HEK293 (cell line): ENCODE results near the gene TMEM259.

Experiments used
- ZBTB17 ChIP-seq: fragments of 450-650 bp; formaldehyde crosslinking; IDR thresholded peaks from 2 replicates; pipeline ENCODE4 v1.5.1; 2016; ENCODE audit warnings: missing biosample characterization, missing genetic modification characterization
- ZNF174 ChIP-seq: fragments of 450-650 bp; formaldehyde crosslinking; IDR thresholded peaks from 2 replicates; pipeline ENCODE4 v1.5.0; 2017; ENCODE audit warnings: missing biosample characterization, mild to moderate bottlenecking, missing genetic modification characterization
- ZNF501 ChIP-seq: fragments of 450-650 bp; formaldehyde crosslinking; IDR thresholded peaks from 2 replicates; pipeline ENCODE4 v1.5.1; 2016; ENCODE audit warnings: missing biosample characterization, missing genetic modification characterization
- ZNF654 ChIP-seq: fragments of 450-650 bp; formaldehyde crosslinking; IDR thresholded peaks from 2 replicates; pipeline ENCODE4 v1.5.1; 2016; ENCODE audit warnings: low read depth, missing biosample characterization, missing genetic modification characterization
- TF ChIP-seq, protein P1 (sequence below): fragments of 450-650 bp; formaldehyde crosslinking; IDR thresholded peaks from 2 replicates; pipeline ENCODE4 v1.5.1; 2016; ENCODE audit warnings: missing biosample characterization, missing genetic modification characterization
- TF ChIP-seq, protein P2 (sequence below): fragments of 450-650 bp; formaldehyde crosslinking; IDR thresholded peaks from 2 replicates; pipeline ENCODE4 v1.5.1; 2016; ENCODE audit warnings: missing biosample characterization, missing genetic modification characterization
- TF ChIP-seq, protein P3 (sequence below): fragments of 450-650 bp; formaldehyde crosslinking; IDR thresholded peaks from 2 replicates; pipeline ENCODE4 v1.5.1; 2016; ENCODE audit warnings: missing biosample characterization, missing genetic modification characterization, borderline replicate concordance

DNA sequence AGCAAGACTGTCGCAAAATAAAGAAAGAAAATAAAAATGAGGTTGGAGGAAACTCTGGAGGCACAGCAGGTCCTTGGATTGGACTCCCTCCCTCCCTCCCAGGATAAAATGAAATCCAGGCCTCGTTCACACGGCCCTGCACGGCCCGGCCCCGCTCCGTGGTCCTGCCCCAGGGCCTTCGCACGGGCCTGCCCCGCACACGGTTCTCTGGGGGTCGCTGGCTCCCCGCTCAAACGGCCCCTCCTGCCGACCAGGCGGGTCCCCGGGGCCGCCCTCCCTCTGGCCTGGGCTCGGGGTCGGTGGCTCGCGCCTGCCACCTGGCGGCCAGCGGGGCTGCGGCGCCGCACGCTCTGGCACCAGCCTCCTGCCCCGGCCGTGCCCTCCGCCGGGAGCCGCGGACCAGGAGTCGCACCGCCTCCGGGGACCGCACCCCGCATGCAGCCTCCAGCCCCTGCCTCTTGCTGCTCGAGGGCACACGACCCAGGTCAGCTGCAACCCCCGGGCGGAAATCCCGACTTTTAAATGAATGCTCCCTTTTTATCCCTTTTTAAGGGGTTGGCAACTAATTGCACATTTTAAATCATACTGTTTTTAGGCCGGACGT lies 38.3 kb downstream of the TMEM259 start:
- no peak for TF ChIP-seq ZNF501 (tag by site-specific recombination)
- TF ChIP-seq, protein P1, sequence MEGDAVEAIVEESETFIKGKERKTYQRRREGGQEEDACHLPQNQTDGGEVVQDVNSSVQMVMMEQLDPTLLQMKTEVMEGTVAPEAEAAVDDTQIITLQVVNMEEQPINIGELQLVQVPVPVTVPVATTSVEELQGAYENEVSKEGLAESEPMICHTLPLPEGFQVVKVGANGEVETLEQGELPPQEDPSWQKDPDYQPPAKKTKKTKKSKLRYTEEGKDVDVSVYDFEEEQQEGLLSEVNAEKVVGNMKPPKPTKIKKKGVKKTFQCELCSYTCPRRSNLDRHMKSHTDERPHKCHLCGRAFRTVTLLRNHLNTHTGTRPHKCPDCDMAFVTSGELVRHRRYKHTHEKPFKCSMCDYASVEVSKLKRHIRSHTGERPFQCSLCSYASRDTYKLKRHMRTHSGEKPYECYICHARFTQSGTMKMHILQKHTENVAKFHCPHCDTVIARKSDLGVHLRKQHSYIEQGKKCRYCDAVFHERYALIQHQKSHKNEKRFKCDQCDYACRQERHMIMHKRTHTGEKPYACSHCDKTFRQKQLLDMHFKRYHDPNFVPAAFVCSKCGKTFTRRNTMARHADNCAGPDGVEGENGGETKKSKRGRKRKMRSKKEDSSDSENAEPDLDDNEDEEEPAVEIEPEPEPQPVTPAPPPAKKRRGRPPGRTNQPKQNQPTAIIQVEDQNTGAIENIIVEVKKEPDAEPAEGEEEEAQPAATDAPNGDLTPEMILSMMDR (tag by site-specific recombination), result peak; percentile 42; the same call in 1 of the 2 replicates
- no peak for TF ChIP-seq ZNF174 (tag by site-specific recombination)
- TF ChIP-seq, protein P2, sequence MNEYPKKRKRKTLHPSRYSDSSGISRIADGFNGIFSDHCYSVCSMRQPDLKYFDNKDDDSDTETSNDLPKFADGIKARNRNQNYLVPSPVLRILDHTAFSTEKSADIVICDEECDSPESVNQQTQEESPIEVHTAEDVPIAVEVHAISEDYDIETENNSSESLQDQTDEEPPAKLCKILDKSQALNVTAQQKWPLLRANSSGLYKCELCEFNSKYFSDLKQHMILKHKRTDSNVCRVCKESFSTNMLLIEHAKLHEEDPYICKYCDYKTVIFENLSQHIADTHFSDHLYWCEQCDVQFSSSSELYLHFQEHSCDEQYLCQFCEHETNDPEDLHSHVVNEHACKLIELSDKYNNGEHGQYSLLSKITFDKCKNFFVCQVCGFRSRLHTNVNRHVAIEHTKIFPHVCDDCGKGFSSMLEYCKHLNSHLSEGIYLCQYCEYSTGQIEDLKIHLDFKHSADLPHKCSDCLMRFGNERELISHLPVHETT (tag by site-specific recombination), result no peak
- TF ChIP-seq, protein P3, sequence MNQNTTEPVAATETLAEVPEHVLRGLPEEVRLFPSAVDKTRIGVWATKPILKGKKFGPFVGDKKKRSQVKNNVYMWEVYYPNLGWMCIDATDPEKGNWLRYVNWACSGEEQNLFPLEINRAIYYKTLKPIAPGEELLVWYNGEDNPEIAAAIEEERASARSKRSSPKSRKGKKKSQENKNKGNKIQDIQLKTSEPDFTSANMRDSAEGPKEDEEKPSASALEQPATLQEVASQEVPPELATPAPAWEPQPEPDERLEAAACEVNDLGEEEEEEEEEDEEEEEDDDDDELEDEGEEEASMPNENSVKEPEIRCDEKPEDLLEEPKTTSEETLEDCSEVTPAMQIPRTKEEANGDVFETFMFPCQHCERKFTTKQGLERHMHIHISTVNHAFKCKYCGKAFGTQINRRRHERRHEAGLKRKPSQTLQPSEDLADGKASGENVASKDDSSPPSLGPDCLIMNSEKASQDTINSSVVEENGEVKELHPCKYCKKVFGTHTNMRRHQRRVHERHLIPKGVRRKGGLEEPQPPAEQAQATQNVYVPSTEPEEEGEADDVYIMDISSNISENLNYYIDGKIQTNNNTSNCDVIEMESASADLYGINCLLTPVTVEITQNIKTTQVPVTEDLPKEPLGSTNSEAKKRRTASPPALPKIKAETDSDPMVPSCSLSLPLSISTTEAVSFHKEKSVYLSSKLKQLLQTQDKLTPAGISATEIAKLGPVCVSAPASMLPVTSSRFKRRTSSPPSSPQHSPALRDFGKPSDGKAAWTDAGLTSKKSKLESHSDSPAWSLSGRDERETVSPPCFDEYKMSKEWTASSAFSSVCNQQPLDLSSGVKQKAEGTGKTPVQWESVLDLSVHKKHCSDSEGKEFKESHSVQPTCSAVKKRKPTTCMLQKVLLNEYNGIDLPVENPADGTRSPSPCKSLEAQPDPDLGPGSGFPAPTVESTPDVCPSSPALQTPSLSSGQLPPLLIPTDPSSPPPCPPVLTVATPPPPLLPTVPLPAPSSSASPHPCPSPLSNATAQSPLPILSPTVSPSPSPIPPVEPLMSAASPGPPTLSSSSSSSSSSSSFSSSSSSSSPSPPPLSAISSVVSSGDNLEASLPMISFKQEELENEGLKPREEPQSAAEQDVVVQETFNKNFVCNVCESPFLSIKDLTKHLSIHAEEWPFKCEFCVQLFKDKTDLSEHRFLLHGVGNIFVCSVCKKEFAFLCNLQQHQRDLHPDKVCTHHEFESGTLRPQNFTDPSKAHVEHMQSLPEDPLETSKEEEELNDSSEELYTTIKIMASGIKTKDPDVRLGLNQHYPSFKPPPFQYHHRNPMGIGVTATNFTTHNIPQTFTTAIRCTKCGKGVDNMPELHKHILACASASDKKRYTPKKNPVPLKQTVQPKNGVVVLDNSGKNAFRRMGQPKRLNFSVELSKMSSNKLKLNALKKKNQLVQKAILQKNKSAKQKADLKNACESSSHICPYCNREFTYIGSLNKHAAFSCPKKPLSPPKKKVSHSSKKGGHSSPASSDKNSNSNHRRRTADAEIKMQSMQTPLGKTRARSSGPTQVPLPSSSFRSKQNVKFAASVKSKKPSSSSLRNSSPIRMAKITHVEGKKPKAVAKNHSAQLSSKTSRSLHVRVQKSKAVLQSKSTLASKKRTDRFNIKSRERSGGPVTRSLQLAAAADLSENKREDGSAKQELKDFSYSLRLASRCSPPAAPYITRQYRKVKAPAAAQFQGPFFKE (tag by site-specific recombination), result no peak
- TF ChIP-seq ZNF654, result 0 out of 2 replicates have a peak, but pooled peaks have one; percentile 16
- no peak for TF ChIP-seq ZBTB17 (tag by site-specific recombination)
